Choroid plexus epithelial cell (primary cell): ENCODE data around the gene ACTR3.

Source experiments
- DNase-seq: peaks from one replicate; pipeline ENCODE4 v3.0.0-alpha.2; 2010; ENCODE audit warnings: low read depth
- H3K4me3 ChIP-seq: 2 replicates; pipeline ENCODE4 v1.5.1; 2011; ENCODE audit warnings: low read depth, mild to moderate bottlenecking, control low read depth, low read length, moderate library complexity
- CTCF ChIP-seq: conservative IDR thresholded peaks from 2 replicates; pipeline ENCODE4 v1.5.1; 2011; ENCODE audit warnings: low read depth, mild to moderate bottlenecking, control low read depth, inconsistent platforms, low read length, moderate library complexity

ACTR3 gene

GRCh38 chr2:114001937-114002336 lies 112.0 kb downstream of the ACTR3 start:
- no peak for DNase-seq
- H3K4me3 ChIP-seq: no peak overlapping the region
- no peak for TF ChIP-seq CTCF

- TF ChIP-seq CTCF: no peak
- no peak for DNase-seq
- H3K4me3 ChIP-seq: no peak overlapping the region
Observed at GRCh38 chr2:114005110-114005783, 115.4 kb downstream of the ACTR3 start.

- DNase-seq: no peak
- H3K4me3 ChIP-seq: no peak overlapping the region
- TF ChIP-seq CTCF: no peak
Observed at GRCh38 chr2:114006460-114006859, 116.6 kb downstream of the ACTR3 start.

GRCh38 chr2:114007436-114007835 lies 117.5 kb downstream of the ACTR3 start:
- no peak overlapping the region for H3K4me3 ChIP-seq
- no peak for TF ChIP-seq CTCF
- DNase-seq: no peak

- no peak overlapping the region for H3K4me3 ChIP-seq
- DNase-seq: no peak
- no peak for TF ChIP-seq CTCF
Observed at GRCh38 chr2:114008720-114009119, 118.8 kb downstream of the ACTR3 start.

- TF ChIP-seq CTCF: no peak
- H3K4me3 ChIP-seq: no peak overlapping the region
- no peak for DNase-seq
Observed at GRCh38 chr2:114009205-114009944, 119.5 kb downstream of the ACTR3 start.

GRCh38 chr2:114010001-114010400 lies 120.1 kb downstream of the ACTR3 start:
- no peak overlapping the region for H3K4me3 ChIP-seq
- DNase-seq: no peak
- TF ChIP-seq CTCF: no peak
